DMS 273 (cell line): Measurements from ENCODE around the gene RIT1.
A peak's percentile ranks its signal among the peaks of the same experiment; 100 is the strongest.
"Not testable (repeated sequence)": the region's sequence is repeated elsewhere in the genome, so short reads cannot be mapped to it uniquely, and the experiment has no call there.

ENCODE experiments used
- DNase-seq: peaks from one replicate; lab custom pipeline; 2025; ENCODE audit not compliant: unreplicated experiment; lab: John Stamatoyannopoulos, UW

Gene RIT1

GRCh38 chr1:155934097-155934935, 23.2 kb upstream of the RIT1 start, which contains the start of gene KHDC4:
KHDC4 (minus strand) TSS chr1:155934413; CDS start chr1:155934373, 40 bp downstream.
- peak; percentile 99 for DNase-seq

GRCh38 chr1:155933591-155934096, 22.5 kb upstream of the RIT1 start:
- DNase-seq = peak; percentile 56

- no peak for DNase-seq
These were observed 21.3 kb upstream of the RIT1 start for GRCh38 chr1:155932487-155932886.

GRCh38 chr1:155932081-155932480, 20.9 kb upstream of the RIT1 start:
- DNase-seq = no peak

- no peak for DNase-seq
These were observed 20.3 kb upstream of the RIT1 start for GRCh38 chr1:155931332-155932038.

GRCh38 chr1:155930725-155931124, 19.6 kb upstream of the RIT1 start:
- DNase-seq = not testable (repeated sequence)

- no peak for DNase-seq
These were observed 17.9 kb upstream of the RIT1 start for GRCh38 chr1:155929057-155929456.

- no peak for DNase-seq
These were observed 14.4 kb upstream of the RIT1 start for GRCh38 chr1:155925506-155925905.

- no peak for DNase-seq
These were observed 9.6 kb upstream of the RIT1 start for GRCh38 chr1:155920717-155921116.

GRCh38 chr1:155919801-155920200, 8.7 kb upstream of the RIT1 start:
- DNase-seq = no peak

GRCh38 chr1:155918660-155919059, 7.5 kb upstream of the RIT1 start:
- DNase-seq = no peak

- DNase-seq = peak; percentile 61
These were observed 3.0 kb upstream of the RIT1 start for GRCh38 chr1:155913969-155914757.

GRCh38 chr1:155912056-155912536, 947 bp upstream of the RIT1 start:
- no peak for DNase-seq

GRCh38 chr1:155910621-155911121, 478 bp downstream of the RIT1 start:
- DNase-seq = peak; percentile 58

GRCh38 chr1:155909894-155910293, 1.3 kb downstream of the RIT1 start:
- no peak for DNase-seq

GRCh38 chr1:155904261-155904660, 6.9 kb downstream of the RIT1 start:
- DNase-seq = no peak

GRCh38 chr1:155900161-155900560, 11.0 kb downstream of the RIT1 start:
- no peak for DNase-seq

GRCh38 chr1:155899683-155900082, 11.5 kb downstream of the RIT1 start:
- DNase-seq = no peak

- no peak for DNase-seq
These were observed 12.3 kb downstream of the RIT1 start for GRCh38 chr1:155898888-155899287.

- DNase-seq = no peak
These were observed 13.4 kb downstream of the RIT1 start for GRCh38 chr1:155897746-155898145.

GRCh38 chr1:155896476-155896875, 14.7 kb downstream of the RIT1 start:
- not testable (repeated sequence) for DNase-seq
